NCI-H2196 (cell line): ENCODE measurements around the gene SLC13A2.
"Not testable (repeated sequence)": the region's sequence is repeated elsewhere in the genome, so short reads cannot be mapped to it uniquely, and the experiment has no call there.

ENCODE experiments used
- DNase-seq: peaks from one replicate; lab custom pipeline; 2025; ENCODE audit not compliant: unreplicated experiment; lab: John Stamatoyannopoulos, UW

SLC13A2 gene

GRCh38 chr17:28511858-28512461, 38.5 kb downstream of the SLC13A2 start:
- DNase-seq: no peak

GRCh38 chr17:28513476-28513875, 40.0 kb downstream of the SLC13A2 start:
- DNase-seq: no peak

GRCh38 chr17:28514561-28515002, 41.1 kb downstream of the SLC13A2 start:
- no peak for DNase-seq

- no peak for DNase-seq
These were observed 42.1 kb downstream of the SLC13A2 start for GRCh38 chr17:28515518-28515917.

GRCh38 chr17:28518132-28518531, 44.7 kb downstream of the SLC13A2 start:
- DNase-seq: no peak

- no peak for DNase-seq
These were observed 45.1 kb downstream of the SLC13A2 start for GRCh38 chr17:28518578-28518977.

GRCh38 chr17:28519236-28519635, 45.8 kb downstream of the SLC13A2 start:
- no peak for DNase-seq

GRCh38 chr17:28520687-28521086, 47.2 kb downstream of the SLC13A2 start:
- no peak for DNase-seq

- no peak for DNase-seq
These were observed 48.1 kb downstream of the SLC13A2 start for GRCh38 chr17:28521311-28522085.

- DNase-seq: not testable (repeated sequence)
These were observed 48.8 kb downstream of the SLC13A2 start for GRCh38 chr17:28522281-28522680.

- DNase-seq: no peak
These were observed 49.7 kb downstream of the SLC13A2 start for GRCh38 chr17:28523186-28523585.

GRCh38 chr17:28523876-28524275, 50.4 kb downstream of the SLC13A2 start:
- no peak for DNase-seq

GRCh38 chr17:28524476-28525424, 51.3 kb downstream of the SLC13A2 start:
- DNase-seq: no peak

- no peak for DNase-seq
These were observed 52.9 kb downstream of the SLC13A2 start for GRCh38 chr17:28526381-28526780.

- no peak for DNase-seq
These were observed 53.8 kb downstream of the SLC13A2 start for GRCh38 chr17:28527181-28527681.

- DNase-seq: no peak
These were observed 54.4 kb downstream of the SLC13A2 start for GRCh38 chr17:28527859-28528258.

GRCh38 chr17:28528327-28529012, 55.0 kb downstream of the SLC13A2 start:
- DNase-seq: no peak

- DNase-seq: no peak
These were observed 55.6 kb downstream of the SLC13A2 start for GRCh38 chr17:28529013-28529400.

- no peak for DNase-seq
These were observed 56.8 kb downstream of the SLC13A2 start for GRCh38 chr17:28530250-28530649.

GRCh38 chr17:28530926-28531325, 57.5 kb downstream of the SLC13A2 start:
- DNase-seq: no peak
